ENCODE measurements around the gene G3BP2. TPM values are rescaled to one million over a fixed set of nuclear protein-coding genes. Genes with fewer than 3 reads are reported as not detected.
"Not testable (repeated sequence)": the region's sequence is repeated elsewhere in the genome, so short reads cannot be mapped to it uniquely, and the experiment has no call there.

Gene G3BP2
- total RNA-seq, 1 experiment from 2014 or later, result 102 TPM

- H3K9me2 ChIP-seq (ENCODE audit: insufficient read depth), result no peaks in the 10 kb centered on the region
- H3K9me3 ChIP-seq (ENCODE audit: insufficient read depth, low read depth), result no peaks in the 10 kb centered on the region
- TF ChIP-seq EZH2 (IDR thresholded peaks at IDR 0.05; ENCODE audit: low read depth) (no peak), CTCF (conservative IDR thresholded peaks at IDR 0.05) (no peak)
- DNase-seq, result no peak
- H3K4me3 ChIP-seq, result no peak overlapping the region
- no peaks in the 10 kb centered on the region for H4K20me1 ChIP-seq (ENCODE audit: insufficient read depth)
- no peak overlapping the region for H3K4me2 ChIP-seq
- intact Hi-C loops (cut with micrococcal nuclease; ENCODE audit: unreplicated experiment), result no loop called here
- no peaks in the 10 kb centered on the region for H3K36me3 ChIP-seq (ENCODE audit: low read depth)
- H3K27me3 ChIP-seq (ENCODE audit: insufficient read depth, low read depth), result no peaks in the 10 kb centered on the region
- H3F3A ChIP-seq (ENCODE audit: insufficient read depth, low read depth), result no peaks in the 10 kb centered on the region
- no TSS peak for BruUV-seq (replicated peaks)
- H3K27ac ChIP-seq, result no peak overlapping the region
- CTCF ChIA-PET, result no interaction called here
- POLR2A ChIA-PET (ENCODE audit: unreplicated experiment), result no interaction called here
- H3K79me2 ChIP-seq (ENCODE audit: low read depth), result no peaks in the 10 kb centered on the region
- H2AFZ ChIP-seq, result no peak overlapping the region
- no peaks in the 10 kb centered on the region for H3K4me1 ChIP-seq (replicated peaks; ENCODE audit: insufficient read depth)
Observed at GRCh38 chr4:75696071-75696470, 22.9 kb upstream of the G3BP2 start.

- H3K4me1 ChIP-seq (replicated peaks; ENCODE audit: insufficient read depth); BruUV-seq (replicated peaks); H3K9me2 ChIP-seq (ENCODE audit: insufficient read depth); DNase-seq; POLR2A ChIA-PET (ENCODE audit: unreplicated experiment); H3K4me2 ChIP-seq; H3K4me3 ChIP-seq; H3K27ac ChIP-seq; H3F3A ChIP-seq (ENCODE audit: insufficient read depth, low read depth); H3K36me3 ChIP-seq (ENCODE audit: low read depth); CTCF ChIA-PET; H3K9me3 ChIP-seq (ENCODE audit: insufficient read depth, low read depth); intact Hi-C loops (cut with micrococcal nuclease; ENCODE audit: unreplicated experiment); H4K20me1 ChIP-seq (ENCODE audit: insufficient read depth); H3K79me2 ChIP-seq (ENCODE audit: low read depth); H2AFZ ChIP-seq; H3K27me3 ChIP-seq (ENCODE audit: insufficient read depth, low read depth): not testable (repeated sequence)
Observed at GRCh38 chr4:75692066-75692465, 18.9 kb upstream of the G3BP2 start.

GRCh38 chr4:75687125-75687524, 13.9 kb upstream of the G3BP2 start:
- H3K27ac ChIP-seq; H3K4me2 ChIP-seq; H3F3A ChIP-seq (ENCODE audit: insufficient read depth, low read depth); H3K9me2 ChIP-seq (ENCODE audit: insufficient read depth); H3K9me3 ChIP-seq (ENCODE audit: insufficient read depth, low read depth); intact Hi-C loops (cut with micrococcal nuclease; ENCODE audit: unreplicated experiment); BruUV-seq (replicated peaks); DNase-seq; H3K27me3 ChIP-seq (ENCODE audit: insufficient read depth, low read depth); POLR2A ChIA-PET (ENCODE audit: unreplicated experiment); H3K36me3 ChIP-seq (ENCODE audit: low read depth); H4K20me1 ChIP-seq (ENCODE audit: insufficient read depth); H3K79me2 ChIP-seq (ENCODE audit: low read depth); H3K4me3 ChIP-seq; H2AFZ ChIP-seq; H3K4me1 ChIP-seq (replicated peaks; ENCODE audit: insufficient read depth); CTCF ChIA-PET: not testable (repeated sequence)

GRCh38 chr4:75686346-75686745, 13.1 kb upstream of the G3BP2 start:
- Histone ChIP-seq H3K9me2 (ENCODE audit: insufficient read depth) (no peaks in the 10 kb centered on the region), H3K27ac (no peak overlapping the region), H3K4me1 (replicated peaks; ENCODE audit: insufficient read depth) (no peaks in the 10 kb centered on the region), H4K20me1 (ENCODE audit: insufficient read depth) (no peaks in the 10 kb centered on the region), H3K79me2 (ENCODE audit: low read depth) (no peaks in the 10 kb centered on the region), H2AFZ (no peak overlapping the region), H3K27me3 (ENCODE audit: insufficient read depth, low read depth) (no peaks in the 10 kb centered on the region), H3K4me3 (no peak overlapping the region), H3F3A (ENCODE audit: insufficient read depth, low read depth) (no peaks in the 10 kb centered on the region), H3K4me2 (no peak overlapping the region), H3K36me3 (ENCODE audit: low read depth) (no peaks in the 10 kb centered on the region), H3K9me3 (ENCODE audit: insufficient read depth, low read depth) (no peaks in the 10 kb centered on the region)
- DNase-seq, result no peak
- ChIA-PET POLR2A (ENCODE audit: unreplicated experiment) (no interaction called here), CTCF (no interaction called here)
- TF ChIP-seq EZH2 (IDR thresholded peaks at IDR 0.05; ENCODE audit: low read depth) (no peak), CTCF (conservative IDR thresholded peaks at IDR 0.05) (no peak)
- no TSS peak for BruUV-seq (replicated peaks)
- intact Hi-C loops (cut with micrococcal nuclease; ENCODE audit: unreplicated experiment), result no loop called here

Data from PC-9 (cell line).